HG02870 (cell line): ENCODE results near the gene CUL4A.
A peak's percentile ranks its signal among the peaks of the same experiment; 100 is the strongest.

Source experiments
- ATAC-seq: cut with Tn5 transposase; IDR thresholded peaks from one replicate; pipeline ENCODE4 v1.9.1; 2021; ENCODE audit warnings: mild to moderate bottlenecking, moderate library complexity; ENCODE audit not compliant: unreplicated experiment

Gene CUL4A

DNA sequence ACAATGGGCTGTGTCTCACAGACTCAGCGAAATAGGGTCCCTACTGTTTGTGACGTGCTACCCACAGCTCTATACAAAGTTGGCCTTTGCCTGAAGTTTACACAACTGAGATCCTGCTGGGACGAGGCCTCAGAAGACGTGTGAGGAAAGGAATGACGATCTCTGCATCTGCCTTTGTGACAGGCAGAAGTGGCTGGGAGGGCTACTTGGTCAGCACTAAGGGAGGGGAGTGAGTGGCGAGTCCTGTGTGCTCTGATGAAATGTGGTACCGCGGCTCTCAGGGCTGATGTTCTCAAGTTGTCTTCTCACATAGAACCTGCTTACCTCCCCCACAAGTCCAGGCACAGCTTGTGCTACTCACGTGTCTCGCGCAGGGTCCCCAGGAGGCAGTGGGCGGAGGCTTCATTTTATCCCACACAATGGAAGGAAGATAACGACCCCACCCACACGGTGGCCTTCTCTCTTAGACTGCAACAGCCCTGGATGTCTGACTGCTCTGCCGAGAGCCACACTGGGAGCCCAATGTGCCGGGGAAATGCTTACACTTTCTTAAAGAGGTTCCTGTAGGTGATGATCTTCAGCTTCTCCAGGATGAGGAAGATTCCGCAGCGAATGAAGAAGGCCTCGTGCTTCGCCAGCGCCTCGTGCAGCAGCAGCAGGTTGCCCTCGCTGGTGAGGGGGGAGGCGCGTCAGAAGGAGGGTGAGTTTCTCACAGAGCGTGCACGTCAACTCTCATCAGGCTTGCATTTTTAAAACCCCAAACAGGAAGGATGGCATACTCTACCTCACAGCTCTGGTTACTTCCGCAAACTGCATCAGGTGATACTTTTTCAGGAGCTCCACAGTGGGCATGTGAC is 29.8 kb upstream of the CUL4A start:
- no peak for ATAC-seq

DNA sequence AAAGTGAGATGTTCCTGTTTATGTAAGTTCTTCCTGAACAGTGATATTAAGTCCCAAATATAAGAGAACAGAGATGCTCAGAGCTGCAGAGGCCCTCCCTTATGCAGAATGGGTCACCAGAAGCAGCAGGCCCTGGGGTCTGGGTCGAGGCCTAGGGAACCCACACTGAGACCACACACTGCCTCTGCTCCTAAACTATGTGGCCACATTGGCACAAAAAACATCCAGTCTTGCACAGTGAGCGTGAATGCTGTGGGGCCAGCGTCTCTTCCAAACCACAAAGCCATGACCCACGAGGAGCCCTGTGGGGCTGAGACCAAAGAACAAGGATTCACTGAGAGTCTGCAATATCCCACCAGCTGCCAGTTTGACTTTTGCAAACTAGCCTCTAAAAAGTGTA is 27.4 kb upstream of the CUL4A start:
- ATAC-seq = no peak

DNA sequence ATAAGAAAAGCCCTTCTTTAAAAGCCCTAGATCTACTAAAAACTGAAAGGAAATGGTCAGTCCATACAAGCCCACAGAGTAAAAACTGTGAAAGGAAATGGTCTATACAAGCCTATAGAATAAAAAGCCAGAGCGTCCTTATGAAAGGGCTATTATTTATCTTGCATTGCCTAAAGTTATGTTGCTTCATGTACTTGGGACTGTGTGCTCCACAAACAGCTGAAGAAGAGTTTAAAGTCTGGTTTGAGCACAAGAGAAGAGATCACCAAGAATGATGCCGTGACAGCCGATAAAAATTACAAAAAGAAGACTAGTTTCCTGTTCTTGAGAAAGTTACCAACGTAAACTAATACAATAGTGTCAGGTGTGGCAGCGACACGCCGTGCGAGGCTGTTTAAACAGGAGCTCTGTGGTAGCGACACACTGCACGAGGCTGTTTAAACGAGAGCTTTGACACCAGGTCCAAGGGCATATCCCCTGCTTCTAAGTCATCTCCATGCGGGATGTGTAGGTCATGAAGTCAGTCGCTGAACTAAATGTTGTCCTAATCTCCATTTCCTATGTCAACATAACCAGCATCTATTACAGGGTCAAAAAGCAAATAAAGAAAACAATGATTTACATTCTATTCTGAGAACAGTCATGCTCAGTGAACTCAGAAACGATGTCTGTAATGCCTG is 25.8 kb upstream of the CUL4A start:
- ATAC-seq = no peak

DNA sequence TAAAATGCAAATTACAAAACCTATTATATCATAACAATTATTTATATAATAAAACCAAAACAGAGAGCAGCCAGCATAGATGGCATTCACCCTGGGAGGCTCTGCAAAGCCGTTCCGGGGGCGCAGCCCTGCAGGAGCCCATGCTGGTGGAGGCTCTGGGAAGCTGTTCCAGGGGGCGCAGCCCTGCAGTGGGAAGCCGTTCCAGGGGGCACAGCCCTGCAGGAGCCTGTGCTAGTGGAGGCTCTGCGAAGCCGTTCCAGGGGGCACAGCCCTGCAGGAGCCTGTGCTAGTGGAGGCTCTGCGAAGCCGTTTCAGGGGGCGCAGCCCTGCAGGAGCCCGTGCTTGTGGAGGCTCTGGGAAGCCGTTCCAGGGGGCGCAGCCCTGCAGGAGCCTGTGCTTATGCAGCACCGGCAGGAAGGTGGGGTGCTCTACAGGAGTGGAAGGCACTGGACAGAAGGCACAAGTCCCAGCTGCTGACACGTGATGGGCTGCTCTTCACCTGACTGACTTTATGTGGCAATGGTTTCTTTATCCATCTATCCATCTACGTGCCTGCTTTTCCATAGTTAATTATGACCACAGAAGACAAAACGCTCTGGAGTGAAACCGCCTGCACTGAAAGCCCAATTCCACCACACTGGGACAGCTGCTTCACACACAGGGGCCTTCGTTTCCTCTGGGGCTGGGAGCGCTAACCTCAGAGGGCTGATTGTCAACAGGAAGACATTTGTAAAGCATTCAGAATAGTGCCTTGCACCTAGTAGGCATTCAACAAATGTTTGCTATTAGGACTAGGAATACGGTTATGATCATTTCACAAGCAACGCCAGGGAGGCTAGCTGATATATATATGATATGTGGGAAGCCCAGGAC is 24.6 kb upstream of the CUL4A start:
- no peak for ATAC-seq

DNA sequence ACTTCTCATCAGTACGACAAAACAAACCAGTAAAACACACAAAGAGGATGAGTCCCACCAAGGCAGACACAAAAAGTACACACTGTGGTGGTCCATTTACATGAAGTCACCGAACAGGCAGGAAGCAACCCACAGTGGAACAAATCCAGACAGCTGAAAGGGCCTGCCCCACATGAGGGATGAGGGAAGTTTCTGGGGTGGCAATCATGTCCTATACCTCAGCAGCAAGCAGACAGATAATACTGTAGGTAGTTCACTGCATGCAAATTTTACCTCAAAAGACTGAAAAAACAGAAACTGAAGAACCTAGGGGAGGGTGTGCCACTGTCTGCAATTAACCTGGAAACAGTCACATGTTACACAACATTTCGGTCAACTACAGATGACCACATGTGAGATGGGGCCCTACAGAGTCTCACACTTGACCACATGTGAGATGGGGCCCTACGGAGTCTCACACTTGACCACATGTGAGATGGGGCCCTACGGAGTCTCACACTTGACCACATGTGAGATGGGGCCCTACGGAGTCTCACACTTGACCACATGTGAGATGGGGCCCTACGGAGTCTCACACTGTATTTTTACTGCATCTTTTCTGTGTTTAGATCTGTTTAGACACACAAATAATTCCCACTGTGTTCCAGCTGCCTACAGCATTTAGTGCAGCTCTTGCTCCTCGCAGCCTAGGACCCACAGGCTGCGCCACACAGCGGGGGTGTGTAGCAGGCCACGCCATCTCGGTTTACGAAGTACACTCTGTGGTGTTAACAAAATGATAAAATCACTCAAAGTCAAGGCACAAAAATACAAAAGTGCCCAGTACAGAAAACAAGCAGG is 23.1 kb upstream of the CUL4A start:
- peak; percentile 93 for ATAC-seq

DNA sequence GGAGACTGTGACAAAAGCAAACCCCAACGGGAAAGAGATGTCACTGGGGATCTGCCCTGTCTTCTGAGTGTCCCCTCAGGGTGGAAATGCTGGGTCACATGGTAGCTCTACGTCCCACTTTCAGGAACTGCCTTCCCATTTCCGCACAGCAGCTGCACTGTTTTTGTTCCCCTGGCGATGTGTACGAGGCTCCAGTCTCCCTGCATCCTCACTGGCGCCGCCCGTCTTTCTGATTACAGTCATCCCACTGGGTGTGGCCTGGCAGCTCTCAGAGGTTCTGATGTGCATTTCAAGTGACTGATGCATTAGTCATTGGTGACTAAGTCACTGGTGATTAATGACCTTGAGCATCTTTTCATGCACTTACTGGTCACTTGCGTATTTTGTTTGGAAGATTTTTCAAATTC is 22.1 kb upstream of the CUL4A start:
- no peak for ATAC-seq

DNA sequence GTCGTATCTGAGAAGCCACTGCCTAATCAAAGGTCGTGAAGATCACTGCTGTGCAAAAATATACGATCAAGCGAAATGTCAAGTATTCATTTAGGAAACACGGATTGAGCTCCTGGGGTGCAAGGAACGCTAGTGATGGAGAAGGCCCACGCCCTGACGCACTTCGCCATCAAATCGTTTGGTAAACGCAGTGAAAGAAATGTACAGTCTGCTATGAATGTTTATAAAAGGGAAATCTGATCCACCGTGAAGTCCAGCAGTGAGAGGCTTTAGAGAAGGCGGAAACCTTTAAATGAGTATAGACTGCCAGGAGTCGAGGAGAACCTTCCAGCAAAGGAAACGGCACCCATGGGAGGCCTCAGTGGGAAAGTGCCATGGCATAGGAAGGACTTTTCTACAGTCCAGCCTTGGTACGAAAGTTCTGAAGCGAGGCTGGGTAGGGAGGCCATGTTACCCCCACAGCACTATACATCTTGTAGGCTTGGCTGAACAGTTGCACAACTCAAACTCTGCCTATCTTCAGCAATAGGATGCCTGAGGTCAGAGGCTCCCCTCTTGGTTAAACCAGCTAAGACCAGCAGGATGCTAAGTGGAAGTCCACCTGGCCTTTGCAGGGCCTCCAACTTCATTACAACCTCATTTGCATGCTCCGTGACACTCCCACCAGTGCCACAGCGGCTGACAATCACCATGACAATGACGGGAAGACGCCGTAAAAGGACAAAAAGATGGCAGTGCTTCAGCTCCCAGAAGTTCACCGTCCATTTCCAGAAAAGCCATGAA is 21.3 kb upstream of the CUL4A start:
- no peak for ATAC-seq

DNA sequence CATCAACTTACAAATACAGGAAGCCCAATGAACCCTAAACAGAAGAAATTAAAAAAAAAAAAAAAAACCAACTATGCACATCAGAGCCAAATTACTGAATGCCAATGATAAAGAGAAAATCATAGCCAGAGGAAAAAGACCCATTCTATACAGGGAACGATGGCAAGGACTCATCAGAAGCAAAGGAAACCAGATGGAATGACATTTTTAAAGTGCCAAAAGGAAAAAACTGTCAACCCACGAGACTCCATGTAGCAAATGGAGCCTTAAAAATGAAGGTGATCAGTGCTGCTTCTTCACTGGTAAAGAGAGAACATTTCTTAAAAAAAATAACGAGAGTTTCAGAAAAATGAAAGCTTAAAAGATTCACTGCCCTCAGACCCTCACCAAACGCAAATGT is 19.2 kb upstream of the CUL4A start:
- ATAC-seq = no peak

DNA sequence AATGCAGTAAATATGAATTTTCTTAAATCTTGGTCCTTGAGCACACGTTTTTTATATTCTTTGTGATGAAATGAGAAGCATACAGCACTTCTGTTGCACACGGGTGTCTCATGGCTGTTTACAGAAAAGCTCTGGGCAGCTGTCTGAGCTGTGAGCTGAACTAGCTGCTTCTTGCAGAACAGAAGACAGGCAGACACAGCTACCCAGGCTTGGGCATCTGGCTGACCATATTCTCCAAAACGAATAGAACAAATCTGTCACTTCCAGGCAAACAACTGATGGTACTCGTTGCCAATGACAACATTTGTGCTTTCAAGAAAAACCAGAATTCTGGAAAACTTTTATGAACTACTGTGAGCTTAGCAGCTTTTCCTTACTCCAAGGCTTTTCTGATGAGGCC is 17.1 kb upstream of the CUL4A start:
- no peak for ATAC-seq

DNA sequence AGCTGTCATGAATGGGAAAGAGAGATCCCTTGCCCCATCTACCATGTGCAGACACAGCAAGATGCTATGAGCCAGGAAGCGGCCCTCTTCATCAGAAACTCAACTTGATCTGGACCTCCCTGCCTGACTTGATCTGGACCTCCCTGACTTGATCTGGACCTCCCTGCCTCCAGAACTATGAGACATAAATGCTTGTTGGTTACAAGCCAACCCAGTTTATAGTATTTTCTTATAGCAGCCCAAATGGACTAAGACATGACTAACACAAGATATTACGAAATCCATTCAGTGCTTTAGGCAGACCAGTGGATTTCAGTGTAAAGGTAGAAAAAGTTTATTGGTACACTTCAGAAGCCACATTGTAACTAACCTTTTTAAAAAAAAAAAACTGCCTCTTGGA is 16.5 kb upstream of the CUL4A start:
- ATAC-seq = no peak

DNA sequence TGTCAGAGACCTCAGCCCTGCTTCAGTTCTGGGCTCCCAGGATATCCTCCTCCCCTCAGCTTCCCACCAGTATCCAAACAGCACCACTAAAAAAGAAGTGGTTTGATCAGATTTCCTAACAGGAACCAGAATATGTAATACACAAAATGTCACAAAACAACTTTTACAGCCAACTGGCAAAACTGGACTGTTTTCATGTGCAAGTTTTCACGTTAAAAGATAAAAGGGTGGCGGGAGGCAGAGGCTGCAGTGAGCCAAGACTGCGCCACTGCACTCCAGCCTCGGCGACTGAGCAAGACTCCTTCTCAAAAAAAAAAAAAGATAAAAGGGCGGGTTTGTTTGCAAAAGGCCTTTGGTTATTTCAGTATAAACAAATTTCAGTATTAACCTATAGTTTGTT is 14.1 kb upstream of the CUL4A start:
- no peak for ATAC-seq

DNA sequence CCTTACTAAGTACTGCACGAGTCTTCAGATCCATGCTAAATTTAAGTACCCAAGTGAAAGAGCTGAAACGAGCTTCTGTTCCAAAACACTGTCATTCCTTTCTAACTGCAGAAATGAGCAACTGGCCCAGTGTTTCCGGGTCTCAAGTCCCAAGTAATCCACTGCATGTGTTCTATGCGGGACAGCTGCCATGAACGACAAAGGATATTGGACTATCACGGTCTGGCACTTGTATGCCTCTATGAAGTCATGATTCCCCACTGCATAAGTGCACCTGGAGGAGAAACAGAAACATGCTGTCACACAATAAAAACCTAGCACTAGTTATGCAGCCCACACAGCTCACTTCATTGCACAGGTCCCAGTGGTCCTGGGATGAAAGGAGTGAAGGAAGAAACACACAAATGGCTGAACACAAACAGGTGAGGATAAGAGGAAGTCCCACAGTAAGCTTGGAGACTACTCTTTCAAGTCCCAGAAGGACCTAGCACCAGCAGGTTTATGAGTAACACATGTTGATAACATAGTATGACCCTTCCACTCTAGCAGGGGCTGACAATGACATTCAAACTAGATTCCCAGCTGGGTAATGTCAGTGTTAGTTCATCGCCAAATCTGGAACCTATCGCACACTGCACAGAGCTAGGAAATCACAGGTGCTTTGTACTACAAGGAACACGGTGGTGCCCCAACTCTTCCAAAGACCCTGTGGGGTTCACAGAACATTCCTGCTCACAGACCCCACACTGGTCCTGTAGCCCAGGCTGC is 12.3 kb upstream of the CUL4A start:
- no peak for ATAC-seq

DNA sequence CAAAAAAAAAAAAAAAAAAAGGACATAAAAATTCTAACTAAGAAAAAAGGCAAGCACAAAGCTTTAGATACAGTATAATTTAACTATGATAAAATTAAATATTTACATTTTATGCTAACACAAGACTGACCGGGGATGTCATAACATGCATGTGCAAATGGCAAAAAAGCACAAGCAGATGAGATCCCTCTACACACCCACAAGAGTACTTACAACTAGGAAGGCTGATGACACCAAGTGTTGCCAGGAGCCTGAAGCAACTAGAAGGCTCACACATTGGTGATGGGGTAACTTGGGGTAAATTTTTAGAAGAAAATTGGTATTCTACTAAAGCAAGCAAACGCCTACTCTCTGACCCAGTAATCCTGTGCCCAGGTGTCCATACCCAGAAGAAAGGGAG is 7.6 kb upstream of the CUL4A start:
- no peak for ATAC-seq

DNA sequence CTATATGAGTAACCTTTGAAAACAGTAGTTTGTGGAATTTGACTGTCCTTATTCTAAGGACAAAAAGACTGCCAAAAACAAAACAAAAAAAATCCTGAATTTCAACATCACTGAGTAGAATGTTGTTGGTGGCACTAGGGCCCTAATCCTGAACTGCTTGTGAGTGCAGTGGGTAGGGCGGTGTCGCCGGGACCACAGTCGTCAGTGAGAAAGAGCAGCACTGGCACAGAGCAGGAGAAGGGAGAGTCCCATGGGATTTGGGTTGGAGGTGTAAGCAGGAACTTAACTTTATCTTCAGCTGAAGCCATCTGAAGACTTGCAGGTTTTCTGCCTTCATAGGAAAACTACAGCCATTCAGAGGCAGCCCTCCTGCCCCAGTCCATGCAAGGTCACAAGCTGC is 6.5 kb upstream of the CUL4A start:
- ATAC-seq = no peak

DNA sequence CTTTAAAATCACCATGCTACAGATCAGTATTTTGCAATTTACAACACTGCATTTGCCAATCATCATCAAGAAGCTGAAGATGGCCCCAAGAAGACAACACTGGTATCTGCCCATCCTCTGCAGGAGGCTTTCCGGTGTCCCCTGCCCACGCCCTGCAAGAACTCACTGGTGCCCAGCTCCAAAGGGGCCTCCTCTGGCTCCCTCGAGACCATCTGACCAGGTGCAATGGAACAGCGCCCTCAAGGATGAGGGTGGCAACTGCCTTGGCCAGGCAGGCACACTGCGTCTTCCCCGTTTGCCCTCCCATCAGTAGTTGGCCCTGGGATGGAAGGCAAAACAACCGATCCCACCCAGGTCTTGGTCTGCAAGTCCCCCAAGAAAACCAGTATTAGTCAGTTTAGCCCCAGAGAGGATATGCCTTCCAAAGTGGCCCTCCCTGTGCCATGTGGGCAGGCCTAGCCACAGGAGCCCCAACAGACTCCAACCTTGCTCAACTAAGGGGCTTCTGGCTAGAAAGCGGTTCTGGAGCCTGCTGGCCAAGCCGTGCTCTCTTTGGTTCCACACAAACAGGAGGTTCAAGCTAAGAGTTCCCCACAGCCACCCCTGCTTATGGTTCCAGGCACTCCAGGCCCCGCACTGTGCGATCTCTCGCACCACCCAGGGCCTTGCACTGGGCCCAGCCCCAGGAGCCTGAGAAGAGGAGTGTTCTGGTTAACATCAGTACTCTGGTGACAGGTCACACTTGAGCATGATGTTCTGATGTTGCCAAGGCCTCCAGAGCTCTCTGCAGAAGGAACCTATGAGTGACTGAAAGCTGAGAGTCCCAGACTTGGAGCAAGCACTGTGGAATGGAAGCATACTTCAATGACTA is 5.7 kb upstream of the CUL4A start:
- no peak for ATAC-seq

DNA sequence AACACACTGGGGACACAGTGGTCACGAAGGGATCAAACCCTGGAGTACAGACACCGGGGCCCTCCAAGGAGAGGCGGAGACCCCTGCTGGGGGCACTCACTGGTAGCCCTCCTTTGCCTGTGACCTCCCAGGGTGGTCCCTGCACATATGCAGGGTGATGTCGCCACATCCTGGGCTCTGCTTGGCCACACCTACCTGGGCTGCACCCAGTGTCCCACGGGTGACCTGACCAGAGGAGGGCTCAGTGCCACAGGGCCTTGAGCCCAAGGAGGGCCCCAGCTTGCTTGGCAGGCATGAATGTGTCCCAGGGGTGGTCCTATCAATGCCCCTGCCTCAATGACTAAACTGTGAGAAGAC is 5.1 kb upstream of the CUL4A start:
- no peak for ATAC-seq

DNA sequence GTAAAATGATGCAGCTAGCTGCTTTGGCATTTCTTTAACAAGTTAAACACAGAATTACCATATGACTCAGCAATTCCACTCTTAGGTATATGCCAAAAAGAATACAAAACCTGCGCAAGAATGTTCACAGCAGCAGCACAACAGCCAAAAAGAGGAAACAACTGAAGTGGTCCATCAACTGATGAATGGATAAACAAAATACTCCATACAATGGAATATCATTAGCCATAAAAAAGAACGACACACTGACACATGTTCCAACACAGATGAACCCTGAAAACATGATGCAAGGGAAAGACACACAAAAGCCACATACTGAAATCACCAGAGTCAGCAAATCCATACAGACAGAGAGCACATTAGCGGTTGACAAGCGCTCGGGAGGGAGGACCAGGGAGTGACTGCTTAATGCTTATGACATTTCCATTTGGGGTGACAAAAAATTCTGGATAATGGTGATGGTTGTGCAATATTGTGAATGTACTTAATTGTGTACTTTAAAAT is 3.9 kb upstream of the CUL4A start:
- ATAC-seq = no peak

DNA sequence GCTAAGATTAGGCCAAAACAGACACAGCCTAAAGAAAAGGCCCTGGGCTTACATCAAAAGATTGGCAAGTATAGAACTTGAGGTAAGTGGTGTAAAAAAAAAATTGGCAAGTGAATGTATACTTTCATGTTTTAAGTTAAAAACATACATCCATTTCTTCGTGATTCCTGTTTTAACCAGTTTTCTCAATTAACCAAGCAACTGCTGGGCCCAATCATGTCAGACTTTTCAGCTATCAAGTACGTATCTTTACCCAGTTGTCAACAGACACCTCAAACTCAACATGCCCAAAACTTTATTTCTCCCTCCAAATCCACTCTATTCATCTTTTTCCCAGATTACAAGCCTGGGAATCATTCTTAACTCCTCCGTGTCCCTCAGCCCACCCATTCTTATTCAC is 2.0 kb upstream of the CUL4A start:
- no peak for ATAC-seq
